NOMO-1 (cell line): ENCODE measurements around the gene HEG1.
A peak's percentile ranks its signal among the peaks of the same experiment; 100 is the strongest.

Source experiments
- DNase-seq, 2 experiments: peaks; one replicate each; lab custom pipeline; 2025; ENCODE audit not compliant: unreplicated experiment in 2 of 2; lab: John Stamatoyannopoulos, UW

HEG1 gene

GRCh38 chr3:124997303-124998246 is 58.2 kb downstream of the HEG1 start:
- no peak for DNase-seq

- peak; percentile 78 to 85 for DNase-seq
Measured at GRCh38 chr3:124995460-124995994, 60.3 kb downstream of the HEG1 start.

- no peak for DNase-seq
Measured at GRCh38 chr3:124993466-124993865, 62.3 kb downstream of the HEG1 start.

GRCh38 chr3:124992041-124992440 is 63.8 kb downstream of the HEG1 start:
- DNase-seq, result no peak

GRCh38 chr3:124986192-124987143 is 69.3 kb downstream of the HEG1 start:
- no peak for DNase-seq

- DNase-seq, result peak; percentile 62 to 67
Measured at GRCh38 chr3:124985349-124985748, 70.4 kb downstream of the HEG1 start.

- no peak for DNase-seq
Measured at GRCh38 chr3:124984754-124985153, 71.0 kb downstream of the HEG1 start.

GRCh38 chr3:124982855-124983254 is 72.9 kb downstream of the HEG1 start:
- DNase-seq, result no peak

GRCh38 chr3:124981472-124981871 is 74.3 kb downstream of the HEG1 start:
- no peak for DNase-seq

- no peak for DNase-seq
Measured at GRCh38 chr3:124978627-124979026, 77.2 kb downstream of the HEG1 start.

GRCh38 chr3:124976383-124976782 is 79.4 kb downstream of the HEG1 start:
- no peak for DNase-seq

GRCh38 chr3:124974691-124975090 is 81.1 kb downstream of the HEG1 start:
- no peak for DNase-seq

- no peak for DNase-seq
Measured at GRCh38 chr3:124973290-124973689, 82.5 kb downstream of the HEG1 start.

- no peak for DNase-seq
Measured at GRCh38 chr3:124972457-124972856, 83.3 kb downstream of the HEG1 start.

GRCh38 chr3:124969963-124970722 is 85.7 kb downstream of the HEG1 start:
- DNase-seq, result no peak

- no peak for DNase-seq
Measured at GRCh38 chr3:124969190-124969589, 86.6 kb downstream of the HEG1 start.

GRCh38 chr3:124967964-124968363 is 87.8 kb downstream of the HEG1 start:
- no peak for DNase-seq

GRCh38 chr3:124966521-124967445 is 89.0 kb downstream of the HEG1 start:
- peak in 1 of 2 experiments; percentile 20 for DNase-seq

- DNase-seq, result no peak
Measured at GRCh38 chr3:124965413-124965812, 90.4 kb downstream of the HEG1 start.
